HepG2 (cell line): Measurements from ENCODE around the gene OLFM3. TPM values are rescaled to one million over a fixed set of nuclear protein-coding genes. Genes with fewer than 3 reads are reported as not detected.

Source experiments
- ATAC-seq: fragments of 200-7000 bp; cut with Tn5 transposase; 3 replicates; pipeline ENCODE4 v1.9.1; 2020; ENCODE audit warnings: mild to moderate bottlenecking, moderate library complexity
- BruUV-seq: library from RNA; stranded (reverse); fragments of 400-500 nt; replicated peaks from 2 replicates; lab custom pipeline; 2021; lab: Mats Ljungman, UMichigan
- CTCF ChIA-PET: fragments of 300-600 bp; formaldehyde crosslinking; extraction: SDS; loops from one replicate; lab custom pipeline; 2021; ENCODE audit warnings: low total read pairs, inconsistent platforms, low intra/inter-chr PET ratio; lab: Yijun Ruan, JAX
- POLR2A ChIA-PET: fragments of 350-600 bp; sonication (Branson Sonifier 250); formaldehyde crosslinking; loops from one replicate; lab custom pipeline; 2020; ENCODE audit warnings: antibody characterized with exemption, inconsistent platforms; lab: Yijun Ruan, JAX
- DNase-seq: peaks from one replicate; pipeline ENCODE4 v3.0.0-alpha.2; 2015; ENCODE audit warnings: low spot score
- FAIRE-seq: peaks from 3 replicates; lab custom pipeline; 2011; peaks lifted over from hg19 to GRCh38; lab: Jason Lieb, UNC
- H2AFZ ChIP-seq: one replicate; pipeline ENCODE4 v1.6.1; 2011; ENCODE audit warnings: low read length, inconsistent platforms
- H3K27ac ChIP-seq: fragments of 300-600 bp; 3 replicates; pipeline ENCODE4 v1.8.0; 2011; ENCODE audit warnings: mixed run types, mild to moderate bottlenecking, mixed read lengths, low read length, inconsistent platforms; ENCODE audit not compliant: insufficient read depth; ENCODE audit errors: extremely low read length
- H3K27me3 ChIP-seq, 2 experiments: fragments of 200-600 bp in 1 of 2; 2 replicates in 1 of 2; 3 replicates in 1 of 2; pipeline versions ENCODE4 v1.6.0 to v1.8.0; 2011; ENCODE audit warnings: low read length in 2 of 2, mild to moderate bottlenecking in 2 of 2, moderate library complexity in 2 of 2, inconsistent platforms in 1 of 2; ENCODE audit not compliant: insufficient read depth in 2 of 2, control insufficient read depth in 1 of 2
- H3K36me3 ChIP-seq, 2 experiments: fragments of 200-600 bp in 1 of 2; replicated peaks in 1 of 2; 2 replicates in 1 of 2; 3 replicates in 1 of 2; pipeline versions ENCODE4 v1.5.1 to v1.8.0; 2011; ENCODE audit warnings: low read length in 2 of 2, inconsistent platforms in 1 of 2; ENCODE audit not compliant: insufficient read depth in 2 of 2, control insufficient read depth in 1 of 2
- H3K4me1 ChIP-seq: 2 replicates; pipeline ENCODE4 v1.5.1; 2012; ENCODE audit warnings: low read length, inconsistent platforms; ENCODE audit not compliant: insufficient read depth
- H3K4me2 ChIP-seq: 2 replicates; pipeline ENCODE4 v1.6.0; 2011; ENCODE audit warnings: low read depth, low read length, inconsistent platforms
- H3K4me3 ChIP-seq, 3 experiments: fragments of 200-600 bp in 1 of 3; sonication (generic), shearing (Covaris generic) in 1 of 3; replicated peaks in 1 of 3; 2 replicates each; pipeline ENCODE4 v1.5.1; 2011 to 2016; ENCODE audit warnings: low read length in 3 of 3, inconsistent platforms in 2 of 3, low read depth in 2 of 3, mild to moderate bottlenecking in 2 of 3, control low read depth in 1 of 3, mixed read lengths in 1 of 3; ENCODE audit not compliant: insufficient read depth in 1 of 3
- H3K79me2 ChIP-seq: one replicate; pipeline ENCODE4 v1.6.1; 2011; ENCODE audit warnings: low read length, inconsistent platforms; ENCODE audit not compliant: insufficient read depth
- H3K9ac ChIP-seq: 2 replicates; pipeline ENCODE4 v1.6.0; 2011; ENCODE audit warnings: mild to moderate bottlenecking, low read depth, low read length, inconsistent platforms; ENCODE audit not compliant: insufficient read depth
- H3K9me3 ChIP-seq: 2 replicates; pipeline ENCODE4 v1.5.1; 2012; ENCODE audit warnings: mild to moderate bottlenecking, low read length
- H4K20me1 ChIP-seq: 2 replicates; pipeline ENCODE4 v1.6.0; 2011; ENCODE audit warnings: inconsistent platforms, mild to moderate bottlenecking, low read length, moderate library complexity; ENCODE audit not compliant: insufficient read depth
- FIP1L1 ChIP-seq: fragments of 200-400 bp; formaldehyde crosslinking; IDR thresholded peaks from 2 replicates; pipeline ENCODE4 v1.6.1; 2018; ENCODE audit warnings: low read depth, mild to moderate bottlenecking, low read length, moderate library complexity, borderline replicate concordance; ENCODE audit not compliant: insufficient read depth
- HMGXB4 ChIP-seq, 2 experiments: sonication (generic) in 1 of 2; formaldehyde crosslinking in 1 of 2; IDR thresholded peaks; 2 replicates each; pipeline versions ENCODE4 v1.4.0 to v1.6.1; 2018 to 2020; ENCODE audit warnings: missing genetic modification reagents in 2 of 2, borderline replicate concordance in 1 of 2, low read depth in 1 of 2, mild to moderate bottlenecking in 1 of 2, missing biosample characterization in 1 of 2
- HOXA7 ChIP-seq: sonication (generic); formaldehyde crosslinking; IDR thresholded peaks from 2 replicates; pipeline ENCODE4 v1.8.1; 2022; ENCODE audit warnings: mild to moderate bottlenecking, missing genetic modification reagents, moderate library complexity
- KDM4B ChIP-seq: sonication (generic); formaldehyde crosslinking; IDR thresholded peaks from 2 replicates; pipeline ENCODE4 v1.4.0; 2020; ENCODE audit warnings: missing genetic modification reagents
- MEF2D ChIP-seq: sonication (generic); formaldehyde crosslinking; IDR thresholded peaks from 2 replicates; pipeline ENCODE4 v1.5.1; 2020; ENCODE audit warnings: mild to moderate bottlenecking, missing genetic modification reagents
- MYC ChIP-seq: sonication (generic); formaldehyde crosslinking; IDR thresholded peaks from 2 replicates; pipeline ENCODE4 v1.9.0; 2021; ENCODE audit warnings: missing genetic modification reagents, borderline replicate concordance
- PHF20 ChIP-seq: sonication (generic); formaldehyde crosslinking; IDR thresholded peaks from 2 replicates; pipeline ENCODE4 v1.5.0; 2020; ENCODE audit warnings: mild to moderate bottlenecking, missing genetic modification reagents
- SP2 ChIP-seq: sonication (generic); formaldehyde crosslinking; IDR thresholded peaks from 2 replicates; pipeline ENCODE4 v1.5.1; 2020; ENCODE audit warnings: mild to moderate bottlenecking, missing genetic modification reagents
- SRSF4 ChIP-seq: fragments of 200-400 bp; formaldehyde crosslinking; IDR thresholded peaks from one replicate; pipeline ENCODE4 v1.6.1; 2018; ENCODE audit warnings: mild to moderate bottlenecking, low read depth, low read length, moderate library complexity; ENCODE audit not compliant: poor library complexity, severe bottlenecking
- TBL1XR1 ChIP-seq: fragments of 150-350 bp; IDR thresholded peaks from 2 replicates; pipeline ENCODE4 v1.6.1; 2014; ENCODE audit warnings: borderline replicate concordance, low read length; ENCODE audit not compliant: partially characterized antibody
- ZNF704 ChIP-seq: sonication (generic); formaldehyde crosslinking; IDR thresholded peaks from 2 replicates; pipeline ENCODE4 v1.8.1; 2023; ENCODE audit warnings: mild to moderate bottlenecking, inconsistent platforms, moderate library complexity, missing genetic modification reagents, borderline replicate concordance
- WGBS: methylation state at CpG from one replicate; pipeline ENCODE4 v1.1.6; 2017; ENCODE audit warnings: low lambda C conversion rate; 5-methylcytosine and 5-hydroxymethylcytosine counted together
- in situ Hi-C: cut with HindIII; loops from 2 replicates; pipeline ENCODE4 v1.10.0; 2017; ENCODE audit warnings: low pct_unique_long_range_greater_than_20kb; ENCODE audit not compliant: extremely low pct_ligation_motif_present
- intact Hi-C: fragments of 100-400 bp; cut with micrococcal nuclease; formaldehyde crosslinking; loops from one replicate; pipeline ENCODE4 v1.10.0; 2022; ENCODE audit not compliant: unreplicated experiment
- polyA plus RNA-seq, 8 experiments: library from polyadenylated mRNA; depleted of rRNA in 3 of 8; stranded (reverse) in 7 of 8; unstranded in 1 of 8; fragments of >200 nt; fragmentation: Illumina TruSeq in 4 of 8; extraction: Trizol in 4 of 8; gene quantifications; 2 replicates each; pipeline versions ENCODE4 v1.2.1 to v1.2.3, GENCODE V29; 2011 to 2016; ENCODE audit warnings: low read depth in 4 of 8, missing spikeins in 1 of 8, mixed read lengths in 1 of 8; ENCODE audit not compliant: insufficient read depth in 1 of 8
- total RNA-seq, 5 experiments: library from RNA; depleted of rRNA; stranded (reverse); fragments of >200 nt; fragmentation: Illumina TruSeq; extraction: Trizol; gene quantifications; 2 replicates each; pipeline ENCODE4 v1.2.3, GENCODE V29; 2016; ENCODE audit warnings: low read depth in 1 of 5

Gene OLFM3
- total and polyA plus RNA-seq, 2 of the 13 experiments (the other 11 are each of a cell fraction or from before 2014, with no cell fraction given) = not detected

- no TSS peak for BruUV-seq
- no peak for FAIRE-seq
- intact Hi-C loops = no loop called here
These were observed 22.0 kb downstream of the OLFM3 start for GRCh38 chr1:101974599-101975274.

More at GRCh38 chr1:101974599-101975274, 22.0 kb downstream of the OLFM3 start:
- no peak for DNase-seq
- no peak overlapping the region for H3K4me2 ChIP-seq
- no peaks in the 10 kb centered on the region; a peak in 1 of 5 replicates for H3K27me3 ChIP-seq
- WGBS = 0% methylated on average over 3 of the region's 3 CpGs
- no peak for ATAC-seq
- no peak overlapping the region for H3K9ac ChIP-seq
- in situ Hi-C loops = no loop called here
- no peaks in the 10 kb centered on the region for H4K20me1 ChIP-seq
- H2AFZ ChIP-seq = no peak overlapping the region
- no peak overlapping the region for H3K27ac ChIP-seq
- no peaks in the 10 kb centered on the region for H3K4me1 ChIP-seq
- ChIA-PET CTCF (no interaction called here), POLR2A (no interaction called here)
- peaks cover 6% of the 10 kb centered on the region; the same call in 1 of the 2 replicates for H3K9me3 ChIP-seq
- no peak overlapping the region for H3K4me3 ChIP-seq
- TF ChIP-seq SP2 (CRISPR knock-in tag) (no peak), MEF2D (CRISPR knock-in tag) (no peak), TBL1XR1 (no peak), FIP1L1 (no peak), HMGXB4 (CRISPR knock-in tag; IDR thresholded peaks at IDR 0.05; ENCODE audit: borderline replicate concordance in 1 of 2, low read depth in 1 of 2) (no peak), MYC (CRISPR knock-in tag) (no peak), ZNF704 (CRISPR knock-in tag) (no peak), PHF20 (CRISPR knock-in tag) (no peak), SRSF4 (no peak), HOXA7 (CRISPR knock-in tag) (no peak), KDM4B (CRISPR knock-in tag) (no peak)
- no peaks in the 10 kb centered on the region for H3K79me2 ChIP-seq
- no peaks in the 10 kb centered on the region for H3K36me3 ChIP-seq
